NCI-H1105 treated with DMSO at 0.1 percent for 48 hours (cell line): ENCODE results near the gene HS3ST4.
"Not testable (repeated sequence)": the region's sequence is repeated elsewhere in the genome, so short reads cannot be mapped to it uniquely, and the experiment has no call there.

Source experiments
- DNase-seq: peaks from one replicate; lab custom pipeline; 2025; lab: John Stamatoyannopoulos, UW

HS3ST4 gene

DNA sequence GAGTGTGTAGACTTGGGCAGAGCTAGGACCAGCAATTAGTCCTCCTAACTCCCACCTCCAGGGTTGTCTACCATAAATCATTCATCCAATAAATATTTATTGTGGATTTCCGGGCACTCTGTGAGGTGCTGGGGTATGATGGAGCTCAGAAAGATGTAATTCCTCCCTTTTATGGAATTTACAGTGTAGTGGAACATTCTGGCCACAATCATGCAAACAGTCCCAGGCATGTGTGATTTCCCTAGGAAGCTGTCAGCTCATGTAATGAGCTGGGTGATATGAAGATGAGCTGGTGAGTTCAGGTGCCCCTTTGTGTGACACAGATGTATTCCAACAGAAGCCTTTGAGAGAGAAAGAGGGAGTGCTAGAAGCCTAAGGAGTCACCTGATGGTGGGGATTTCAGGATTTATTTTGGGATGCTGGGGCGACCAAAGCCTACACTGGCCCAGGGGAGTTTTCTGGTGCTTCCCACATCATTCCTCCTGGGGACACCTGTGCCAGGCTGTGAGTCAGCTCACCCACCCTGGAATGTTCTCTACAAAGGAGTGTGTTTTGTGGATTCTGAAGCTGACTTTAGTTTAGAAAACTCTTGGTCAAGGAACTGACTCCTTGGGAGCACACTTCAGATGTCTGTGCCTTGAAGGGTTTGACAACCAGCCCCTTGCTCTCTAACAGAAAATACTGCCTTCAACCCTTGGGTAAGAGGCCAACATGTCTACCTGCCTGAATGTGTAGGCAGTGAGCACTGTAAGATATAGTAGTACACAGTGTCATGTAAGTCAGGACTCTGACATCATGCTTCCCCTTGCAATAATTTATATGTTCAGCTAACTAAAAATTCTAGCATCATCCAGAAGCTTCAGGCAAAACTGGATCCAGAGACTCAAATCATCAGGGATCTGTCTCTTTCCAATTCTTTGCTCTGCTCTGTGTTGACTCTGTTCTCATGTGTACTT lies 42.9 kb downstream of the HS3ST4 start:
- DNase-seq, result no peak

DNA sequence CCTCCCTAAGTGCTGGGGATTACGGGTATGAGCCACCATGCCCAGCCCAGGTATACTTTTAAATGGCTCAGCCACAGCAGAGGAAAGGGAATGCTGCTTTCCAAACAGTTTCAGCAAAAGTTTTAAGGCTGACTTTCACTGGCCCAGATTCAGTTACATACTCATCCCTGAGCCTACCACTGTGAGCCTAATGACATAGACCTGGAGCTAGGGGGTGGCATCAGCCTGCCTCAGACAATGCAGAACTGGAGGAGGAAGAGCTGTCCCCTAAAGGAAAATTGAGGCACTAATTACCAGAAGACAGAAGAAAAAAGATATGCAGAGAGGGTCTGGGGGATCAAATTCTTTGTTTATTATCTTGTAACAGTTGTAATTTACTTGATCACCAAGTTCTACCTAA lies 43.9 kb downstream of the HS3ST4 start:
- no peak for DNase-seq

- no peak for DNase-seq
Measured at GRCh38 chr16:25747160-25747758, 55.5 kb downstream of the HS3ST4 start.

- no peak for DNase-seq
Measured at GRCh38 chr16:25748092-25748654, 56.4 kb downstream of the HS3ST4 start.

- no peak for DNase-seq
Measured at GRCh38 chr16:25750488-25751216, 58.9 kb downstream of the HS3ST4 start.

GRCh38 chr16:25751230-25751835 lies 59.6 kb downstream of the HS3ST4 start:
- no peak for DNase-seq

- DNase-seq, result no peak
Measured at GRCh38 chr16:25764466-25764865, 72.7 kb downstream of the HS3ST4 start.

GRCh38 chr16:25771216-25771615 lies 79.5 kb downstream of the HS3ST4 start:
- DNase-seq, result no peak

- no peak for DNase-seq
Measured at GRCh38 chr16:25771812-25772568, 80.2 kb downstream of the HS3ST4 start.

GRCh38 chr16:25776214-25776613 lies 84.5 kb downstream of the HS3ST4 start:
- not testable (repeated sequence) for DNase-seq

- DNase-seq, result no peak
Measured at GRCh38 chr16:25783226-25783625, 91.5 kb downstream of the HS3ST4 start.

GRCh38 chr16:25785361-25785760 lies 93.6 kb downstream of the HS3ST4 start:
- DNase-seq, result no peak

DNA sequence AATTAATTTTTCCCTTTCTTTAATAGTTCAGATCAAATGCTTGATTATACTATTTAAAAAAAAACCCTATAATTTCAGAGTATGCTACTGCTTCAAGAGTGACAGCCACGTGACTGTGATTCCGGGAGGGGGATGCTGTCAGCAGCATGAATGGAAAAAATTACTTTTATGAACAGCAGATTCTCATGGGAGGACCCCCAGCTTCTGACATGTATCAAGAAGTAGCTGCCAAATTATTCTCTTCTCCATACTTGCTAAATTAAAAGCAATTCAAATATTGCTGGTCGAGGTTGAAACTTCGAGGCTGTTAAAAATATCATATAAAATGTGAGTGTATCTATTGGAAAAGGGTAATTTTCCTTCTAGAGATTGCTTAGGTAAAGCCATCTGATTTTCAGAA lies 95.0 kb downstream of the HS3ST4 start:
- no peak for DNase-seq

DNA sequence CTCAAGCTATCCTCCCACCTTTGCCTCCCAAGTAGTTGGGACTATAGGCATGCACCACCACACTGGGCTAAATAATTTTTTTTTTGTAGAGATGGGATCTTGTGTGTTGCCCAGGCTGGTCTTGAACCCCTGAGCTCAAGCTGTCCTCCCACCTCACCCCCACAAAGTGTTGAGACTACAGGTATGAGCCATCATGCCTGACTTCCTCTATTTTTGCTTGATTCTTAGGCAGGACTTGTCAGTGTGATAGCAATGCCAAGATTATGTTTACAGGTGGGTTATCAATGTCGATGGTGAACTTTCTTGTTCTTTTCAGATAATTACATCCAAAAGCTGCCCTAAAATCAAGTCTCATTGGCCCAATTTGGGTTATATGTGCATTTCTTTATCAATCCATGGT lies 96.9 kb downstream of the HS3ST4 start:
- DNase-seq, result no peak

- no peak for DNase-seq
Measured at GRCh38 chr16:25796239-25796638, 104.5 kb downstream of the HS3ST4 start.

DNA sequence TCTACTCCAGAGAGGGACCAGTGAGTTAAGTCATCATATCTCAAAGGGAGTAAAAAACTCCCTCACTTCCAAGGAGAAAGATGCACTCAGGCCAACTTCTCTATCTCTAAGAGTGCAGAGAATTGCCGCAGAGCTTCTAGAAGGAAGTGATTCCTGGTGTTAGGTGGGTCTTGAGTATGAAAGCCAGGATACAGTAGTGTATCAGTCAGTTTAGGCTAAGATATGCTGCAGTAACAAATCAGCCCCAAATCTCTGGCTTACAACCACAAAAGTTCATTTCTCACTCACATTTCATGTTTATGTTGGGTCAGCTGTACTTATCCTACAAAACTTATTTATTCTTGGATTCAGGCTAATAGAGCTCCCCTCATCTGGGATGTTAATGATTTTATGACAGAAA lies 106.3 kb downstream of the HS3ST4 start:
- DNase-seq, result no peak

DNA sequence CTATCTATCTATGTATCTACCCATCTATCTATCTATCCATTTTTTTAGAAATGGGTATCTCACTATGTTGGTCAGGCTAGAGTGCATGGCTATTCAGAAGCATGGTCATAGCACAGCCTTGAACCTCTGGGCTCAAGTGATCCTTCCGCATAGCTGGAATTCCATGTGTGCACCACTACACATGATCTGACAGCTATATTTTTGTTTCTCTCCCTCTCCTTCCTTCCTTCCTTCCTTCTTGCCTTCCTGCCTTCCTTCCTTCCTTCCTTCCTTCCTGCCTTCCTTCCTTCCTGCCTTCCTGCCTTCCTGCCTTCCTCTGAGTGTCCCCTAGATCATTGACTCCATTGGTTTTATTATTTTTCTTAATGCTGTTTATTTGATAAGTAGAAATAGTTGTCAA lies 108.1 kb downstream of the HS3ST4 start:
- no peak for DNase-seq

DNA sequence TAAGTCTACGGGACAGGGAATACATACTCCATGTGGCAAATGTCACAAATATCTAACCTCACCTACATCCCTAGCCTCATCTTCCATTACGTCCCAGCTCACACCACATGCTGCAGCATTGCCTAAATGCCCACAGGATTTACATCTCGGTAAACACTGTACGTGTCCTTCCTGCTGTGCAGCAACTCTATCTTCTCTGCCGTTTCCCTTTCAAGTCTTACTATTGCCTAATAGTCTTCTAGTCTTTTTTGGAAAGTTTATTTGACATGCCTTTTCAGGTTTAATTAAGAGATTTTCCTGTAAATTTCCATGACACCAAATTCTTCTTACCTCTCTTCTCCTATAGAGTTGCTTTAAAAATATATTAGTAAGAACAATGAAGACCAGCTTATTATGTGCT lies 120.5 kb downstream of the HS3ST4 start:
- no peak for DNase-seq

DNA sequence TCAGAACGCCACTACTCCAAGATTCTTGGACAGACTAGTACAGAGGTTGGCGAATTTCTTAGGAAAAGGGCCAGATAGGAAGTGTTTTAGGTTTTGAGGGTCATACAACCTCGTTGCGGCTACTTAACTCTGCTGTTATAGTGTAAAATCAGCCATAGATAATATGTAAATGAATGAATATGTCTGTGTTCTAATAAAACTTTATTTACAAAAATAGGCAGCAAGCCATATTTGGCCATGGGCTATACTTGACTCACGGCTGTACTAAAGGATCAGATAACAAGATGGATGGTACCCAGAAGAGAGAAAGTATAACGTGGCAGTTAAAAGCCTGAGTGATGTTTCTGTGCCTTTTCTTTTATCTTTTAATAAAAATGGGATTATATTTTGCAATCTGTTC lies 125.5 kb downstream of the HS3ST4 start:
- DNase-seq, result no peak

DNA sequence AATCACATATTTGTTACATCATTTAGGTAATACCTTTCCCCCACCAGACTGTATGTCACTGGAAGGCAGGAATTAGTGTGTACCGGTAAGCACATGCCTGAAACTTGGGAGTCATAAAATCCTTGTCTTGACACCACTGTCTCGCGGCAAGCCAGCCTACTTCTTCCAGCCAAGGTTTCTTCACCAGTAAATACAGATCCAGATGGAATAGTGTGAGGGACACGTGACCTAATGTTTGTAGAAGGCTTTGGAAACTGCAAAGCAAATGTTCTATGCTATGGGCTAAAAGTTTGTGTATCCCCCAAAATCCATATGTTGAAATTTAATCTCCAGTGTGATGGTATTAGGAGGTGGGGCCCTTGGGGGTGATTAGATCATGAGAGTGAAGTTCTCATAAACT lies 126.1 kb downstream of the HS3ST4 start:
- no peak for DNase-seq

GRCh38 chr16:25823891-25824290 lies 132.1 kb downstream of the HS3ST4 start:
- no peak for DNase-seq
